GM18861 (cell line): ENCODE data around the gene HYKK.
"Not testable (repeated sequence)": the region's sequence is repeated elsewhere in the genome, so short reads cannot be mapped to it uniquely, and the experiment has no call there.

Source experiments
- ATAC-seq: cut with Tn5 transposase; IDR thresholded peaks from one replicate; pipeline ENCODE4 v1.9.1; 2021; ENCODE audit not compliant: unreplicated experiment

The HYKK gene

GRCh38 chr15:78506971-78507830, at the start of gene HYKK:
TSS of gene HYKK (plus strand) at chr15:78507577. CDS start at chr15:78513089, 5,512 bp downstream.
- ATAC-seq, result peak; percentile 76

GRCh38 chr15:78460737-78461136, 46.6 kb upstream of the HYKK start:
- ATAC-seq, result no peak

DNA sequence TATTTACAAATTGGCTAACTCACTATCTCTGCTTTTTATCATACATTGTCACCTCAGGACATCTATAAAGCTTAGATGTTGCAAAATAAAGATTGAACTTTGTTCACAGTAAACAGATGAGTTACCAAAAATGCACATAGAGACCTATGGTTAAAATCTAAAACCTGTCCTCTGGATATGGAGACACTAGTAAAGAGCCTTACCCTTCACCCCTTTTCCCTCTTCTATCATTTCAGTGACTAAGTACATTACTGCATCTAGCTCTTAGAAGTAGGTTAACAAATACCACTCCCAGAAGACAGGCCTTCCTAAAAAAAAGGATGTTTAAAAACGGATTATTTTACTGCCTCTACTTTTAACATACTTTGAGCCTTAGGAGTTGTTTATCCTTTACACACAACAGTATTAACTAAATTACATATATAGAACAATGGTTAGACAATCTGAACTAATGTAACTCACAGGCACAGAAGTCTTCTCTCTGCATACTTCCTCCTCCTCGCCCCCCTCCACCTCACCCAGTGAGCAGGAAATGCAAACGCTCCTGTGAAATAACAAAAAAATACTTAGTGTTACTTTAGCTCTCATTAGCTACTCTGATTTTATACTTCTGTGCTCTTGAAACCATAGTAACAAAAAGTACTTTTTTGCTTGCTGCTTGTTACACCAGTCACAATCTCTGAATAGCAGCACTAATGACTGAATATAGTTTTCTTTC, 46.0 kb upstream of the HYKK start:
- no peak for ATAC-seq

- no peak for ATAC-seq
Observed at GRCh38 chr15:78469031-78469430, 38.3 kb upstream of the HYKK start.

GRCh38 chr15:78477295-78477694, 30.1 kb upstream of the HYKK start:
- no peak for ATAC-seq

GRCh38 chr15:78479650-78480049, 27.7 kb upstream of the HYKK start:
- no peak for ATAC-seq

DNA sequence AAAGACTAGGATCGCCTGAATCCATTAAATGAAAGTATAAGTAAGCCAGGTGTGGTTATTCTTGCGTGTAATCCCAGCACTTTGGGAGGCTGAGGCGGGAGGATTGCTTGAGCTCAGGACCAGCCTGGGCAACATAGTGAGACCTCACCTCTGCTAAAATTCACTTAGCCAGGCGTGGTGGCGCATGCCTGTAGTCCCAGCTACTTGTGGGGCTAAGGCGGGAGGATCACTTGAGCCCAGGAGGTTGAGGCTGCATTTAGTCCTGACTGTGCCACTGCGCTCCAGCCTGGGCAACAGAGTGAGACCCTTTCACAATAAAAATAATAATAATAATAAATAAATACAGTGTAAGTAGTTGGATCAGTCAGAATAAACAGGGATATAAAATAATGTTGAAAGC, 25.5 kb upstream of the HYKK start:
- no peak for ATAC-seq

- ATAC-seq, result no peak
Observed at GRCh38 chr15:78492872-78493271, 14.5 kb upstream of the HYKK start.

- no peak for ATAC-seq
Observed at GRCh38 chr15:78501857-78502256, 5.5 kb upstream of the HYKK start.

DNA sequence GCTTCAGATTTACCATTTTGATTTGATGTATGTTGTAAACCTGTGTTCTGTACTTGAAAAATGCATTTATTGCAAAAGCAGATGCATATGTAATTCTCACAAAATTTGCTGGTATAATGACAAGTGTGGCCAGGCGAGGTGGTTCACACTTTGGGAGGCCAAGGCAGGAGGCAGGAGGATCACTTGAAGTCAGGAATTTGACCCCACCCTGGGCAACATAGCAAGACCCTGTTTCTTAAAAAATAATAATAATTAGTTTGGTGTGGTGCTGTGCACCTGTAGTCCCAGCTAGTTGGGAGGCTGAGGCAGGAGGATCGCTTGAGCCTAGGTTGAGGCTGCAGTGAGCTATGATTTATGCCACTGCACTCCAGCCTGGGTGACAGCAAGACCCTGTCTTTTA, 4.7 kb upstream of the HYKK start:
- no peak for ATAC-seq

- no peak for ATAC-seq
Observed at GRCh38 chr15:78507831-78508160, 419 bp downstream of the HYKK start.

DNA sequence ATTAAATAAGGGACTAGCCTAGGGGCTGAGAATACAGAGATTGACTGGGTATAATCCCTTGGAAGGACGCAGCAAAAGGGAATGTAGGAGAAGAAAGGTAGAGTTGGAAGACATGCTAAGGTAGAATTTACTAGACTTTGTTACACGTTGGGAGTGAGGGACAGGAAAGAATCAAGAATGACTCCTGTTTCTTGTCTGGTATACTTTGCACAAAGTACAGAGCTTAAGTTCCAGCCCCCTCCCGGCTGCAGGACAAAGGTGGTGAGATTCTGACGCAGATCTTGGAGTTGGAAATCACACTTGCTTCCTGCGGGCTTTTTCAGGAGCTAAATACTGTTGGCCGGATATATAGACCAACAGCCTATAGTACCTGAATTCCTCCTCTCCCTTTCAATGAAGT, 895 bp downstream of the HYKK start:
- ATAC-seq, result no peak

DNA sequence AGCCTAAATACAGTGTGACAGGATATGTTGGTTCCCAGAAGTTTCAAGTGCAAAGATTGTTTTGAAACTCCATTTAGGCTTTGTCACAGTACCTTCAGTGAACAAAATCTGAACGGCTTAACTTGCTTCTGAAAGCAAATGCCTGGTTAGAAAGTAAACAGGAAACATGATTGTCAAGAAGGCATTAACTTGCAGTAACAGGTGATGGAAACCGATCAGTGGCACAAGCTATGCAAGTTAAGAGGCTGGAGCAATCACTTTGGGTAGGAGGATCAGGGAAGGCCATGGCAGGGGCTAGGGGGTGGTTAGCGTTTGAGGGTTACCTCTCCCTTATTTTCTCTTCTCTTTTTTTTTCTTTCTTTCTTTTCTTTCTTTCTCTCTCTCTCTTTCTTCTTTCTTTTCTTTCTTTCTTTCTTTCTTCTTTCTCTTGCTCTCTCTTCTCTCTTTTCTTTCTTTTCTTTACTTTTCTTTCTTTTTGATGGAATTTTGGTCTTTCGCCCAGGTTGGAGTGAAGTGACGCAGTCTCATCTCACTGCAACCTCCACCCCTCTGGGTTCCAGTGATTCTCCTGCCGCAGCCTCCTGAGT, 2.4 kb downstream of the HYKK start:
- ATAC-seq, result no peak

DNA sequence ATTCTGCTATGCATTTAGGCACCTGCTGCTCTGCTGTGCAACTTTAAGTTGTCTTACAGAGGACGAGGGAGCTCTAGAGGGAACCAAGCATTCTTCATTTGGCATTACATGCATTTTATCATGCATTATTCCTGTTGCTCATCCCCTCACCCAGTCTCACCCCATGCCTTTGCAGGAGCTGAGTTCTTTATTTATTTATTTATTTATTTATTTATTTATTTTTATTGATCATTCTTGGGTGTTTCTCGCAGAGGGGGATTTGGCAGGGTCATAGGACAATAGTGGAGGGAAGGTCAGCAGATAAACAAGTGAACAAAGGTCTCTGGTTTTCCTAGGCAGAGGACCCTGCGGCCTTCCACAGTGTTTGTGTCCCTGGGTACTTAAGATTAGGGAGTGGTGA, 12.7 kb downstream of the HYKK start:
- ATAC-seq, result not testable (repeated sequence)

- ATAC-seq, result no peak
Observed at GRCh38 chr15:78524230-78524629, 16.9 kb downstream of the HYKK start.

DNA sequence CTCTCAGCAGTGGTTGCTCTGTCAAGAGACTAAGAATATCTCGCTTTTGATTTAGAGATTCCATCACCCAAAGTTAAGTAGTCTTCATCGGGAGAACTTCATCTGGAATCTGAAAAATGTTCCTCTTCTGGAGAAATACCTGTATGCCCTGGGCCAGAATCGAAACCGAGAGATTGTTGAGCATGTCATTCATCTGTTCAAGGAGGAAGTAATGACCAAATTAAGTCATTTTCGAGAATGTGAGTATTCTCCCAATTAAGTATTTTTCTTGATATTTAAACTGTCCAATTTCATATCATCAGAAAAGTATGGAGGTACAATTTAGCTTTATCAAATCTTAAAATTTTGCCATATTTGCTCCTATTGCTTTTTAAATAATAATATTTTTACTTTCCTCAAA, 19.9 kb downstream of the HYKK start:
- no peak for ATAC-seq

GRCh38 chr15:78533331-78533730, 26.0 kb downstream of the HYKK start:
- ATAC-seq, result no peak

- ATAC-seq, result no peak
Observed at GRCh38 chr15:78536134-78536533, 28.8 kb downstream of the HYKK start.

DNA sequence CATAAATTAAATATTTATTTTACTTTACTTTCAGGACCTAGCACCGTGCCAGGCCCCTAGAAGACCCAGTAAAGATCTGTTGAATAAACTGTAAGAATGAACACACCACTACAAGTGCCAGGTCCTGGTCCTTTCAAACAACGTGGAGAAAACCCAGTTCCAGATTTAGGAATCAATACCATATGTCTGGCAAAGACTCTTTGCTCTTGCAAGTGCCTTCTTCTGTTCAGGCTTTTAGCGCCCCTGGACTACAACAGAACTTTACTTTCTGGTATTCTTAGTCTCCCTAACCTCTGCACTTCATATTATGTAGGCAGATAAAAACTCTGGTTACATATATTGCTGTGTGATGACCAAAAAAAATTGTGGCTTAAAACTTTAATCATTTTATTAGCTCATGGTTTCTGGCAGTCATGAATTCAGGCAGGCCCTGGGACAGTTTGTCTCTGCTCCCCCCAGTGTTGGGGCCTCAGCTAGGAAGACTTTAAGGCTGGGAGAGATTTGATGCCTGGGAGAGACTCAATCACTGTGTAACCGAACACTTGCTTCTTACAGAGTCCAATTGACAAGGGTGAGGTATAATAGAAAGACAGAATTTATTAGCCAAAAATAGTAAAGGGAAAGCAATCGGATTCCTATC, 30.0 kb downstream of the HYKK start:
- no peak for ATAC-seq

DNA sequence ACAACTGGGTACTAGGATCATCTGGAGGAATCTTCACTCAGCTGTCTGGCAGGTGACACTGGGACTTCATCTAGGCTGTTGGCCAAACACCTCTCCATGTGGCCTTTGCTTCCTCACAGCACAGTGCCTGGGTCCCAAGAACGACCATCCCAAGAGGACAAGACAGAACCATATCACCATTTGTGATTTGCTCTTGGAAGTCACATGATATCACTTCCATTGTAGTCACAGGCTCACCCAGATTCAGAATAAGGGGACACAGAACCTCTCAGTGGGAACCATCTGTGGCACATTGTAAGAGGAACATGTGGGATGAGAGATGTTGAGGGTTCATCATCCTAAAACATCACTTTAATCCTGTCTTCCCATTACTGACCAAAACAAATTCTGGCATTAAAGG, 31.0 kb downstream of the HYKK start:
- no peak for ATAC-seq

GRCh38 chr15:78539464-78540140, 32.2 kb downstream of the HYKK start:
- ATAC-seq, result not testable (repeated sequence)
